CD4-positive, alpha-beta T cell treated with Interferon gamma for 1 hour (primary cell): ENCODE results near the gene CCBE1.
"Not testable (repeated sequence)": the region's sequence is repeated elsewhere in the genome, so short reads cannot be mapped to it uniquely, and the experiment has no call there.

Experiments used
- DNase-seq: peaks from one replicate; pipeline ENCODE4 v3.0.0-alpha.2; 2020

Gene CCBE1

GRCh38 chr18:59520562-59521355, 176.5 kb downstream of the CCBE1 start:
- DNase-seq = no peak

GRCh38 chr18:59518705-59519104, 178.5 kb downstream of the CCBE1 start:
- no peak for DNase-seq

GRCh38 chr18:59517446-59518165, 179.6 kb downstream of the CCBE1 start:
- no peak for DNase-seq

- DNase-seq = no peak
Measured at GRCh38 chr18:59516356-59517155, 180.7 kb downstream of the CCBE1 start.

- DNase-seq = not testable (repeated sequence)
Measured at GRCh38 chr18:59515956-59516355, 181.3 kb downstream of the CCBE1 start.

- DNase-seq = no peak
Measured at GRCh38 chr18:59515147-59515546, 182.1 kb downstream of the CCBE1 start.

- DNase-seq = no peak
Measured at GRCh38 chr18:59514203-59514602, 183.0 kb downstream of the CCBE1 start.

GRCh38 chr18:59512025-59512755, 185.0 kb downstream of the CCBE1 start:
- no peak for DNase-seq

- DNase-seq = no peak
Measured at GRCh38 chr18:59509481-59510442, 187.5 kb downstream of the CCBE1 start.

- no peak for DNase-seq
Measured at GRCh38 chr18:59505356-59505755, 191.9 kb downstream of the CCBE1 start.

GRCh38 chr18:59502274-59503175, 194.7 kb downstream of the CCBE1 start:
- DNase-seq = no peak

GRCh38 chr18:59501920-59502273, 195.3 kb downstream of the CCBE1 start:
- DNase-seq = no peak

- DNase-seq = no peak
Measured at GRCh38 chr18:59500765-59501164, 196.5 kb downstream of the CCBE1 start.

- no peak for DNase-seq
Measured at GRCh38 chr18:59498506-59499086, 198.6 kb downstream of the CCBE1 start.

GRCh38 chr18:59492756-59493421, 204.3 kb downstream of the CCBE1 start:
- DNase-seq = no peak

- DNase-seq = no peak
Measured at GRCh38 chr18:59488899-59489298, 208.3 kb downstream of the CCBE1 start.

- DNase-seq = no peak
Measured at GRCh38 chr18:59485382-59485781, 211.8 kb downstream of the CCBE1 start.

- no peak for DNase-seq
Measured at GRCh38 chr18:59484561-59485328, 212.5 kb downstream of the CCBE1 start.

- DNase-seq = no peak
Measured at GRCh38 chr18:59484131-59484530, 213.1 kb downstream of the CCBE1 start.
